Epithelial cell of esophagus (primary cell): ENCODE data around the gene KRT40.

ENCODE experiments used
- DNase-seq: peaks from one replicate; pipeline ENCODE4 v3.0.0; 2010; ENCODE audit warnings: low read depth
- H3K4me3 ChIP-seq: 2 replicates; pipeline ENCODE4 v1.5.1; 2011; ENCODE audit warnings: mild to moderate bottlenecking, low read length, control low read depth
- CTCF ChIP-seq: IDR thresholded peaks from 2 replicates; pipeline ENCODE4 v1.5.1; 2011; ENCODE audit warnings: low read depth, mild to moderate bottlenecking, low read length, control low read depth, inconsistent platforms; ENCODE audit not compliant: insufficient read depth; ENCODE audit errors: missing control alignments

KRT40 gene

GRCh38 chr17:41018541-41018940, 34.4 kb upstream of the KRT40 start:
- DNase-seq: no peak
- H3K4me3 ChIP-seq: no peak overlapping the region
- TF ChIP-seq CTCF: no peak

GRCh38 chr17:41016578-41017215, 32.6 kb upstream of the KRT40 start:
- no peak for DNase-seq
- no peak for TF ChIP-seq CTCF
- H3K4me3 ChIP-seq: no peak overlapping the region

GRCh38 chr17:41015454-41015853, 31.3 kb upstream of the KRT40 start:
- H3K4me3 ChIP-seq: no peak overlapping the region
- TF ChIP-seq CTCF: no peak
- DNase-seq: peak; percentile 15

- TF ChIP-seq CTCF: no peak
- no peak for DNase-seq
- H3K4me3 ChIP-seq: no peak overlapping the region
Measured at GRCh38 chr17:41013606-41014005, 29.5 kb upstream of the KRT40 start.

- TF ChIP-seq CTCF: no peak
- H3K4me3 ChIP-seq: no peak overlapping the region
- DNase-seq: peak; percentile 52
Measured at GRCh38 chr17:41013181-41013580, 29.1 kb upstream of the KRT40 start.

- TF ChIP-seq CTCF: no peak
- no peak for DNase-seq
- no peak overlapping the region for H3K4me3 ChIP-seq
Measured at GRCh38 chr17:41012326-41013120, 28.4 kb upstream of the KRT40 start.
